Neuronal stem cell (in vitro differentiated cells): ENCODE data around the gene PLEKHH2.

Experiments
- DNase-seq: peaks from one replicate; pipeline ENCODE4 v3.0.0-alpha.2; 2013; ENCODE audit warnings: low spot score
- H2AFZ ChIP-seq: one replicate; pipeline ENCODE4 v1.6.1; 2013; ENCODE audit warnings: mild to moderate bottlenecking, low read length, inconsistent platforms
- H2AK5ac ChIP-seq: 2 replicates; pipeline ENCODE4 v1.6.1; 2013; ENCODE audit warnings: low read depth, mild to moderate bottlenecking, inconsistent platforms, low read length, moderate library complexity, mixed read lengths
- H2BK120ac ChIP-seq: 2 replicates; pipeline ENCODE4 v1.6.1; 2013; ENCODE audit warnings: low read depth, mild to moderate bottlenecking, inconsistent platforms, low read length, moderate library complexity, mixed read lengths
- H2BK12ac ChIP-seq: one replicate; pipeline ENCODE4 v1.6.1; 2013; ENCODE audit warnings: low read length, inconsistent platforms
- H2BK15ac ChIP-seq: 2 replicates; pipeline ENCODE4 v1.6.1; 2013; ENCODE audit warnings: mild to moderate bottlenecking, low read length, inconsistent platforms, mixed read lengths
- H2BK5ac ChIP-seq: one replicate; pipeline ENCODE4 v1.6.1; 2013; ENCODE audit warnings: inconsistent platforms, mild to moderate bottlenecking, low read length, moderate library complexity
- H3K14ac ChIP-seq: one replicate; pipeline ENCODE4 v1.6.1; 2013; ENCODE audit warnings: low read length, inconsistent platforms
- H3K18ac ChIP-seq: 2 replicates; pipeline ENCODE4 v1.6.1; 2013; ENCODE audit warnings: low read length, inconsistent platforms
- H3K23ac ChIP-seq: 2 replicates; pipeline ENCODE4 v1.6.1; 2013; ENCODE audit warnings: low read depth, mild to moderate bottlenecking, mixed read lengths, low read length, inconsistent platforms; ENCODE audit not compliant: poor library complexity
- H3K27ac ChIP-seq: replicated peaks from 3 replicates; pipeline ENCODE4 v1.5.1; 2013; ENCODE audit warnings: low read length, inconsistent platforms
- H3K27me3 ChIP-seq, 3 experiments: 2 replicates each; pipeline ENCODE4 v1.6.1; 2013; ENCODE audit warnings: low read length in 3 of 3, mild to moderate bottlenecking in 2 of 3, inconsistent platforms in 1 of 3, low read depth in 1 of 3, mixed read lengths in 1 of 3, moderate library complexity in 1 of 3; ENCODE audit not compliant: control insufficient read depth in 3 of 3, insufficient read depth in 3 of 3
- H3K36me3 ChIP-seq, 2 donors: replicated peaks in 1 of 2; 2 replicates each; pipeline ENCODE4 v1.6.1; 2013; ENCODE audit warnings: low read length in 2 of 2; ENCODE audit not compliant: control insufficient read depth in 2 of 2, insufficient read depth in 2 of 2
- H3K4ac ChIP-seq: 2 replicates; pipeline ENCODE4 v1.6.1; 2013; ENCODE audit warnings: inconsistent platforms, mild to moderate bottlenecking, low read length, moderate library complexity
- H3K4me1 ChIP-seq, 2 donors: 1 replicate in 1 of 2; 2 replicates in 1 of 2; pipeline ENCODE4 v1.6.1; 2013; ENCODE audit warnings: low read length in 2 of 2, low read depth in 1 of 2; ENCODE audit not compliant: control insufficient read depth in 2 of 2, insufficient read depth in 1 of 2
- H3K4me2 ChIP-seq: one replicate; pipeline ENCODE4 v1.6.1; 2013; ENCODE audit warnings: mild to moderate bottlenecking, low read length, inconsistent platforms; ENCODE audit not compliant: insufficient read depth, poor library complexity, severe bottlenecking
- H3K4me3 ChIP-seq, 2 donors: 2 replicates each; pipeline ENCODE4 v1.5.1; 2013; ENCODE audit warnings: low read length in 2 of 2, mild to moderate bottlenecking in 2 of 2, inconsistent platforms in 1 of 2, moderate library complexity in 1 of 2
- H3K79me1 ChIP-seq: one replicate; pipeline ENCODE4 v1.6.1; 2013; ENCODE audit warnings: low read depth, mild to moderate bottlenecking, inconsistent platforms, low read length, moderate library complexity
- H3K9ac ChIP-seq: one replicate; pipeline ENCODE4 v1.6.1; 2013; ENCODE audit warnings: mild to moderate bottlenecking, low read depth, low read length, inconsistent platforms; ENCODE audit not compliant: poor library complexity
- H3K9me3 ChIP-seq, 2 donors: replicated peaks in 1 of 2; 2 replicates each; pipeline versions ENCODE3 to v1.6.1; 2013; ENCODE audit warnings: low read length in 2 of 2, mild to moderate bottlenecking in 2 of 2, inconsistent platforms in 1 of 2, low read depth in 1 of 2, mixed read lengths in 1 of 2, moderate library complexity in 1 of 2; ENCODE audit not compliant: control insufficient read depth in 2 of 2, insufficient read depth in 1 of 2
- H4K8ac ChIP-seq: one replicate; pipeline ENCODE4 v1.6.1; 2013; ENCODE audit warnings: low read depth, mild to moderate bottlenecking, inconsistent platforms, low read length, moderate library complexity
- H4K91ac ChIP-seq: one replicate; pipeline ENCODE4 v1.6.1; 2013; ENCODE audit warnings: low read length, low read depth, mild to moderate bottlenecking, inconsistent platforms; ENCODE audit not compliant: poor library complexity
- WGBS, 2 donors: extraction: QIAGEN DNeasy Blood & Tissue Kit; methylation state at CpG; one replicate each; pipeline ENCODE4 v1.1.7; 2013; ENCODE audit warnings: missing lambda C conversion rate in 2 of 2, mixed read lengths in 1 of 2; ENCODE audit not compliant: insufficient read length in 2 of 2, insufficient replicate concordance in 1 of 2; ENCODE audit errors: extremely low coverage in 2 of 2; 5-methylcytosine and 5-hydroxymethylcytosine counted together

The PLEKHH2 gene

DNA sequence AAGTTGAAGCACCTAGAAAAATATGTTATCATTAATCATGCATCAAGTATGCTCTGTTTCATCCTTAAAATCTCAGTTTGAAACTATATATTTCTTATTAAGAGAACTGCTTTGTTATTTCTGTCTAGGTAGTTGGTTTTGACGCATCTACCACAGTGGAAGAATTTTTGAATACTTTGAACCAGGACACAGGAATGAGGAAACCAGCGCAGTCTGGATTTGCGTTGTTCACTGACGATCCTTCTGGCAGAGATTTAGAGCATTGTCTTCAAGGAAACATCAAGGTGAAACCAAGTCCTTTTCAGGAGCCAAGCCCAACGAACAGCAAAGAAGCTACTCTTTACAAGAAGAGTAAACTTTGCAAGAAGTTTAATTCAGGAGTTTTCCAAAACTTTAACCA lies 106.6 kb downstream of the PLEKHH2 start:
- Histone ChIP-seq H3K4me2 (no peak overlapping the region), H3K4ac (no peak overlapping the region), H3K27ac (no peak overlapping the region), H3K4me1 (no peaks in the 10 kb centered on the region), H3K27me3 (no peaks in the 10 kb centered on the region), H2BK15ac (no peak overlapping the region), H2AK5ac (no peak overlapping the region), H2BK12ac (no peak overlapping the region), H2BK5ac (no peak overlapping the region), H4K91ac (no peak overlapping the region), H3K36me3 (no peaks in the 10 kb centered on the region), H3K14ac (no peak overlapping the region), H3K18ac (no peak overlapping the region), H3K23ac (no peak overlapping the region), H3K9ac (no peak overlapping the region), H3K9me3 (no peaks in the 10 kb centered on the region), H2AFZ (no peak overlapping the region), H3K79me1 (no peaks in the 10 kb centered on the region), H3K4me3 (no peak overlapping the region), H4K8ac (no peak overlapping the region), H2BK120ac (no peak overlapping the region)
- DNase-seq, result no peak
- WGBS, 2 donors, result no CpG with 5 or more reads among the region's 5 CpGs

- no peak overlapping the region for H3K27ac ChIP-seq
These were observed 108.4 kb downstream of the PLEKHH2 start for GRCh38 chr2:43745457-43745856.

DNA sequence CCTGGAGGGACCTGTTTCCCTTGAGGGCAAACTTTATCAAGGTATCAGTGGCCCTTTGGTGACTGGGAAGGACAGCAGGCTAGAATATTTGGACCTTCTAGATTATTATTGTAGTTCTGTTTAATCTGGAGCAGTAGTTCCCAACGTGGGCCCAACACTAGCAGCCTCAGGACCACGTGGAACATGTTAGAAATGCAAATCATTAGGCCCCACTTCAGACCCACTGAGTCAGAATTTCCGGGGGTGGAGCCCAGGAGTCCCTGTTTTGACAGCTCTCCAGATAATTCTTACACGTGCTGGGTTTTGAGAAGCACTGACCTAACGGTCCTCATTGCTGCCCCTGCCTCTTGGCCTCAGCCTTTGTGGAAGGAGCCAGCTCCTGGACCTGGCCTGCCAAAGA lies 111.3 kb downstream of the PLEKHH2 start:
- H3K23ac ChIP-seq, result no peak overlapping the region
- H3K4ac ChIP-seq, result no peak overlapping the region
- DNase-seq, result no peak
- peaks cover 0 to 4% of the 10 kb centered on the region in 2 donors for H3K4me1 ChIP-seq
- no peak overlapping the region for H2AK5ac ChIP-seq
- H3K9ac ChIP-seq, result no peak overlapping the region
- no peak overlapping the region for H3K27ac ChIP-seq
- H3K4me3 ChIP-seq, result no peak overlapping the region
- no peak overlapping the region for H2BK15ac ChIP-seq
- no peaks in the 10 kb centered on the region for H3K27me3 ChIP-seq
- H4K91ac ChIP-seq, result no peak overlapping the region
- no peak overlapping the region for H2AFZ ChIP-seq
- H4K8ac ChIP-seq, result no peak overlapping the region
- H3K9me3 ChIP-seq, result no peaks in the 10 kb centered on the region
- H3K4me2 ChIP-seq, result no peak overlapping the region
- WGBS, 2 donors, result no CpG with 5 or more reads among the region's 5 CpGs
- no peaks in the 10 kb centered on the region for H3K79me1 ChIP-seq
- H3K36me3 ChIP-seq, result no peaks in the 10 kb centered on the region
- no peak overlapping the region for H2BK12ac ChIP-seq
- no peak overlapping the region for H2BK5ac ChIP-seq
- no peak overlapping the region for H2BK120ac ChIP-seq
- no peak overlapping the region for H3K18ac ChIP-seq
- H3K14ac ChIP-seq, result no peak overlapping the region

More at GRCh38 chr2:43745457-43745856, 108.4 kb downstream of the PLEKHH2 start:
- H2AK5ac ChIP-seq, result no peak overlapping the region
- H3K4me3 ChIP-seq, result no peak overlapping the region
- DNase-seq, result no peak
- no peak overlapping the region for H2BK15ac ChIP-seq
- no peak overlapping the region for H3K18ac ChIP-seq
- no peak overlapping the region for H2BK120ac ChIP-seq
- H3K23ac ChIP-seq, result no peak overlapping the region
- no peaks in the 10 kb centered on the region for H3K27me3 ChIP-seq
- H3K79me1 ChIP-seq, result no peaks in the 10 kb centered on the region
- no peak overlapping the region for H4K8ac ChIP-seq
- H3K9ac ChIP-seq, result no peak overlapping the region
- H3K4ac ChIP-seq, result no peak overlapping the region
- no peak overlapping the region for H2BK5ac ChIP-seq
- no peak overlapping the region for H2BK12ac ChIP-seq
- no peaks in the 10 kb centered on the region for H3K4me1 ChIP-seq
- H3K36me3 ChIP-seq, result no peaks in the 10 kb centered on the region
- WGBS, 2 donors, result no CpG with 5 or more reads among the region's 3 CpGs
- H4K91ac ChIP-seq, result no peak overlapping the region
- H3K9me3 ChIP-seq, result no peaks in the 10 kb centered on the region
- no peak overlapping the region for H3K14ac ChIP-seq
- H3K4me2 ChIP-seq, result no peak overlapping the region
- H2AFZ ChIP-seq, result no peak overlapping the region

- Histone ChIP-seq H3K18ac (no peak overlapping the region), H2BK15ac (no peak overlapping the region), H2AFZ (no peak overlapping the region), H4K91ac (no peak overlapping the region), H4K8ac (no peak overlapping the region), H3K27ac (no peak overlapping the region), H2AK5ac (no peak overlapping the region), H3K23ac (no peak overlapping the region), H3K4ac (no peak overlapping the region), H3K79me1 (no peaks in the 10 kb centered on the region), H3K9ac (no peak overlapping the region), H2BK12ac (no peak overlapping the region), H2BK5ac (no peak overlapping the region), H3K27me3 (no peaks in the 10 kb centered on the region), H3K9me3 (no peaks in the 10 kb centered on the region), H2BK120ac (no peak overlapping the region), H3K4me2 (no peak overlapping the region), H3K4me3 (no peak overlapping the region), H3K14ac (no peak overlapping the region), H3K36me3 (no peaks in the 10 kb centered on the region), H3K4me1 (peaks cover 0 to 6% of the 10 kb centered on the region in 2 donors)
- no peak for DNase-seq
- WGBS, 2 donors, result no CpG with 5 or more reads among the region's 3 CpGs
These were observed 112.5 kb downstream of the PLEKHH2 start for GRCh38 chr2:43749583-43749982.
